VCaP (cell line): ENCODE results near the gene TBCB.
A peak's percentile ranks its signal among the peaks of the same experiment; 100 is the strongest.

Source experiments
- H3K27ac ChIP-seq: fragments of 450-650 bp; 2 replicates; pipeline ENCODE4 v1.5.1; 2017
- CTCF ChIP-seq: fragments of 450-650 bp; conservative IDR thresholded peaks from 2 replicates; pipeline ENCODE4 v1.5.1; 2017; ENCODE audit warnings: mild to moderate bottlenecking, moderate library complexity

The TBCB gene

GRCh38 chr19:36169084-36169760 lies 54.0 kb downstream of the TBCB start:
- peak overlapping the region; percentile 96 for H3K27ac ChIP-seq
- TF ChIP-seq CTCF, result no peak

GRCh38 chr19:36172852-36173251 lies 57.6 kb downstream of the TBCB start:
- TF ChIP-seq CTCF, result no peak
- peak overlapping the region; percentile 29; the same call in 1 of the 2 replicates for H3K27ac ChIP-seq

DNA sequence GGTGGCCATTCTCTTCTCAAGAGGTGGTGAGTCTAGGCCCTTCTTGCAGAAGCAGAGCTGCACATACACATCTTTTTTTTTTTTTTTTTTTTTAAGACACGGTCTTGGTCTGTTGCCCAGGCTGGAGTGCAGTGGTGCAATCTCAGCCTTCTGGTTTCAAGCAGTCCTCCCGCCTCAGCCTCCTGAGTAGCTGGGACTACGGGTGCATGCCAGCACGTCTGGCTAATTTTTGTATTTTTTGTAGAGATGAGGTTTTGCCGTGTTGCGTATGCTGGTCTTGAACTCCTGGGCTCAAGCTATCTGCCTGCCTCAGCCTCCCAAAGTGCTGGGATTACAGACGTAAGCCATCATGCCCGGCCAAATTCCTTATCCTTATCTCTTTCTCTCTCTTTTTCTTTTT lies 58.6 kb downstream of the TBCB start:
- peak overlapping the region; percentile 29; the same call in 1 of the 2 replicates for H3K27ac ChIP-seq
